Astrocyte of the spinal cord (primary cell): ENCODE results near the gene USP47.
A peak's percentile ranks its signal among the peaks of the same experiment; 100 is the strongest.

Experiments
- DNase-seq: peaks from one replicate; pipeline ENCODE4 v3.0.0; 2011; ENCODE audit warnings: low read depth, low spot score
- H3K4me3 ChIP-seq: 2 replicates; pipeline ENCODE4 v1.5.1; 2011; ENCODE audit warnings: low read depth, mild to moderate bottlenecking, low read length, moderate library complexity
- in situ Hi-C: cut with HindIII; loops from 2 replicates; pipeline ENCODE4 v1.10.0; 2017; ENCODE audit warnings: low sequenced_read_pairs
- TF ChIP-seq, protein P1 (sequence below): IDR thresholded peaks from 2 replicates; pipeline ENCODE4 v1.5.1; 2012; ENCODE audit warnings: low read depth, mild to moderate bottlenecking, low read length, inconsistent platforms

The USP47 gene

DNA sequence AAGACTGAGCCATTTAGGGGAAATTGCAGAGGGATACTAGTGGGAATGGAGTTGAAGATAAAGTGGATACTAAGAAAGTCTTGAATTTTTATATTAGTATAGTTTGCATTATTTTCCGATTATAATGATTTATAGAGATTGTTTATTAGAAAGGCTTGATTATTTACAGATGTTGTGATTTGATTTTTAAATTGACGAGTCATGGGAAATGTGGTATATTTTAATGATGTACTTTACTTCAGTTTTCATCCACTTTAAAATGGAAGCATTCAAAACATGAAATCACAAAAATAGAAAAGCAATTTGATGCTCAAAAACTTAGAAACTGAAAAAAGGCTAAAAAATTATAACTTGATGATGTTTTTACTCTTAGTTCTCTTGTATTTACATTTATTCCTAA is 21.2 kb downstream of the USP47 start:
- H3K4me3 ChIP-seq, result no peak overlapping the region
- DNase-seq, result no peak
- in situ Hi-C loops, result no loop called here
- TF ChIP-seq, protein P1, sequence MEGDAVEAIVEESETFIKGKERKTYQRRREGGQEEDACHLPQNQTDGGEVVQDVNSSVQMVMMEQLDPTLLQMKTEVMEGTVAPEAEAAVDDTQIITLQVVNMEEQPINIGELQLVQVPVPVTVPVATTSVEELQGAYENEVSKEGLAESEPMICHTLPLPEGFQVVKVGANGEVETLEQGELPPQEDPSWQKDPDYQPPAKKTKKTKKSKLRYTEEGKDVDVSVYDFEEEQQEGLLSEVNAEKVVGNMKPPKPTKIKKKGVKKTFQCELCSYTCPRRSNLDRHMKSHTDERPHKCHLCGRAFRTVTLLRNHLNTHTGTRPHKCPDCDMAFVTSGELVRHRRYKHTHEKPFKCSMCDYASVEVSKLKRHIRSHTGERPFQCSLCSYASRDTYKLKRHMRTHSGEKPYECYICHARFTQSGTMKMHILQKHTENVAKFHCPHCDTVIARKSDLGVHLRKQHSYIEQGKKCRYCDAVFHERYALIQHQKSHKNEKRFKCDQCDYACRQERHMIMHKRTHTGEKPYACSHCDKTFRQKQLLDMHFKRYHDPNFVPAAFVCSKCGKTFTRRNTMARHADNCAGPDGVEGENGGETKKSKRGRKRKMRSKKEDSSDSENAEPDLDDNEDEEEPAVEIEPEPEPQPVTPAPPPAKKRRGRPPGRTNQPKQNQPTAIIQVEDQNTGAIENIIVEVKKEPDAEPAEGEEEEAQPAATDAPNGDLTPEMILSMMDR, result no peak

DNA sequence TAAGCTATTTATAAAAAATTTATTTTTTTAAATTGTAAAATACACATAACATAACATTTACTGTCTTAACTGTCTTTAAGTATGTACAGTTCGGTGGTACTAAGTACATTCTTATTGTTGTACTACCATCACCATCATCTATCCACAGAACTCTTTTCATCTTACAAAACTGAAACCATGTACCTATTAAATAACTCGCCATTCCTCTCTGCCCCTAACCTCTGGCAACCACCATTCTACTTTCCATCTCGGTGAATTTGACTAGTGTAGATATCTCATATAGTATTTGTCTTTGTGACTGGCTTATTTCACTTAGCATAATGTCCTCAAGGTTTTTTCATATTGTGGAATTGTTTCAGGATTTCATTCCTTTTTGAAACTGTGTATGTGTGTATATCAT is 22.6 kb downstream of the USP47 start:
- in situ Hi-C loops, result no loop called here
- TF ChIP-seq, protein P1, result no peak
- no peak for DNase-seq
- H3K4me3 ChIP-seq, result no peak overlapping the region

DNA sequence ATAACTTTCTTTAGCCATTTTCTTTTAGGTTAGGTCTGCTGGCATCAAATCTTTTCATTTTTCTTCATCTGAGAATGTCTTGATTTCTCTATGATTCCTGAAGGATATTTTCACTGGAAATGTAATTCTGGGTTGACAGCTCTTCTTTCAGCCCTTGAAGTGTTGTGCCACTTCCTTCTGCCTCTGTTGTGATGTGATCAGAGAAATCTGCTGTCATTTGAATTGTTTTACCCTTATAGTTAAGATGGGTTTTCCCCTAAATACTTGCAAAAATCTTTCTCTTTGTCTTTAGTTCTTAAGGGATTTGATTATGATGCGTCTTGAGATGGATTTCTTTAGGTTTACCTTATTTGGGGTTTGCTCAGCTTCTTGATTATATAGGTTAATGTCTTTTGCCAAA is 23.0 kb downstream of the USP47 start:
- TF ChIP-seq, protein P1, result no peak
- DNase-seq, result no peak
- in situ Hi-C loops, result no loop called here
- no peak overlapping the region for H3K4me3 ChIP-seq

DNA sequence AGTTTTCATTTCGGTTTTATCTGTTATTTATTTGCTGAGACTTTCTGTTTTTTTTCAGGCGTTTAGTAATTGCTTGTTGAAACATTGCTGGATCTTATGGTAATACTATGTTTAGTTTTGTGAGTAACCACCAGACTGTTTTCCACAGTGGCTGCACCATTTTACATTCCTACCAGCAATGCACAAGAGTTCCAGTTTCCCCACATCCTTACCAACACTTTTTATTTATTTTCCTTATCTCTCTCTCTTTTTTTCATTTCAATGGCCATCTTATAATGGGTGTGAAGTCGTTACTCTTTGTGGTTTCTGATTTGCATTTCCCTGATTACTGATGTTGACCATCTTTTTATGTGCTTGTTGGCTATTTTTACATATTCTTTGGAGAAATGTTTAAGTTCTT is 23.7 kb downstream of the USP47 start:
- in situ Hi-C loops, result no loop called here
- no peak overlapping the region for H3K4me3 ChIP-seq
- TF ChIP-seq, protein P1, result no peak
- DNase-seq, result no peak

- DNase-seq, result no peak
- no peak overlapping the region for H3K4me3 ChIP-seq
- TF ChIP-seq, protein P1, result no peak
- in situ Hi-C loops, result no loop called here
These were observed 24.4 kb downstream of the USP47 start for GRCh38 chr11:11866203-11866602.

DNA sequence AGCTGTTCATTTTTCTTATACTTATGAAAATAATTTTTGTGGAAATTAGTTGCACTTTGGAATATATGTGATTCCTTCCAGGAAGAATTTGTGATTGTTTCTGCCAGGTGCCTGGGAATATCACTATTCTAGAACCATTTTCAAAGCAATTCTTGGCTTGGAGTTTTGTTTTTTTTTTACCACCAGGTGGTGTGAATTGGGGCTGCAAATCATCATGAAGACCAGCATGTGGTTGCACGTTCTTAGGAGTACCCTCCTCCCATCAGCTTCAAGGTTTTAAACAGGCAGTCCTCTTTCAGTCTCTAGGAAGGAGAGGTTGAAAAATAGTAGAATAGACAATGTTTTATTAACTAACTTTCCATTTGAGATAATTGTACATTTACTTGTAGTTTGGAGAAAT is 25.9 kb downstream of the USP47 start:
- in situ Hi-C loops, result no loop called here
- TF ChIP-seq, protein P1, result no peak
- no peak overlapping the region for H3K4me3 ChIP-seq
- no peak for DNase-seq

- in situ Hi-C loops, result no loop called here
- no peak overlapping the region for H3K4me3 ChIP-seq
- TF ChIP-seq, protein P1, result no peak
- peak; percentile 30 for DNase-seq
These were observed 30.2 kb downstream of the USP47 start for GRCh38 chr11:11871991-11872401.
